Hepatocyte (in vitro differentiated cells): ENCODE results near the gene CYB5R3. TPM values are rescaled to one million over a fixed set of nuclear protein-coding genes. Genes with fewer than 3 reads are reported as not detected.
"Not testable (repeated sequence)": the region's sequence is repeated elsewhere in the genome, so short reads cannot be mapped to it uniquely, and the experiment has no call there.

Source experiments
- DNase-seq: peaks from one replicate; pipeline ENCODE4 v3.0.0-alpha.2; 2016; ENCODE audit warnings: low spot score
- H2AFZ ChIP-seq: fragments of 200-600 bp; sonication (generic); 2 replicates; pipeline ENCODE4 v1.6.0; 2016; ENCODE audit warnings: antibody characterized with exemption, mild to moderate bottlenecking
- H3K27ac ChIP-seq: fragments of 200-600 bp; sonication (generic); 2 replicates; pipeline ENCODE4 v1.5.1; 2016; ENCODE audit warnings: mild to moderate bottlenecking
- H3K27me3 ChIP-seq: fragments of 200-600 bp; sonication (generic); 2 replicates; pipeline ENCODE4 v1.6.1; 2016
- H3K36me3 ChIP-seq: fragments of 200-600 bp; sonication (generic); replicated peaks from 2 replicates; pipeline ENCODE4 v1.5.1; 2016; ENCODE audit warnings: low read depth; ENCODE audit not compliant: insufficient read depth
- H3K4me1 ChIP-seq: fragments of 200-600 bp; sonication (generic); 2 replicates; pipeline ENCODE4 v1.5.1; 2016; ENCODE audit warnings: mild to moderate bottlenecking, moderate library complexity; ENCODE audit not compliant: insufficient read depth
- H3K4me2 ChIP-seq: fragments of 200-600 bp; sonication (generic); 2 replicates; pipeline ENCODE4 v1.6.0; 2016
- H3K4me3 ChIP-seq: fragments of 200-600 bp; sonication (generic); 2 replicates; pipeline ENCODE4 v1.5.1; 2016; ENCODE audit warnings: mild to moderate bottlenecking
- H3K79me2 ChIP-seq: fragments of 200-600 bp; sonication (generic); 2 replicates; pipeline ENCODE4 v1.6.0; 2017; ENCODE audit warnings: mild to moderate bottlenecking
- H3K9me2 ChIP-seq: fragments of 200-600 bp; sonication (generic); replicated peaks from 2 replicates; pipeline ENCODE4 v1.6.0; 2017; ENCODE audit warnings: mild to moderate bottlenecking; ENCODE audit not compliant: insufficient read depth
- H3K9me3 ChIP-seq: fragments of 200-600 bp; sonication (generic); 2 replicates; pipeline ENCODE4 v1.5.1; 2016; ENCODE audit warnings: low read depth, mild to moderate bottlenecking
- H4K20me1 ChIP-seq: fragments of 200-600 bp; sonication (generic); 2 replicates; pipeline ENCODE4 v1.6.0; 2016; ENCODE audit warnings: mild to moderate bottlenecking; ENCODE audit not compliant: insufficient read depth, poor library complexity, severe bottlenecking
- EZH2 ChIP-seq: fragments of 200-600 bp; sonication (generic); IDR thresholded peaks from 2 replicates; pipeline ENCODE4 v1.6.1; 2016; ENCODE audit warnings: antibody characterized with exemption, mild to moderate bottlenecking, borderline replicate concordance
- EZH2phosphoT487 ChIP-seq: fragments of 200-600 bp; sonication (generic); IDR thresholded peaks from one replicate; pipeline ENCODE4 v1.6.1; 2018; ENCODE audit warnings: antibody characterized with exemption, mild to moderate bottlenecking, low read depth, moderate library complexity; ENCODE audit not compliant: unreplicated experiment, severe bottlenecking
- WGBS: methylation state at CpG from one replicate; pipeline ENCODE4 v1.1.6; 2016; ENCODE audit warnings: low lambda C conversion rate; ENCODE audit errors: missing lambda C conversion rate; 5-methylcytosine and 5-hydroxymethylcytosine counted together
- polyA plus RNA-seq: library from polyadenylated mRNA; unstranded; fragments of >200 nt; fragmentation: Nextera tagmentation; extraction: Ambion mirVana; gene quantifications from 2 replicates; pipeline ENCODE4 v1.2.1, GENCODE V29; 2016
- total RNA-seq: library from RNA; depleted of rRNA; stranded (reverse); fragments of >200 nt; gene quantifications from 2 replicates; pipeline ENCODE4 v1.2.3, GENCODE V29; 2014
- TF ChIP-seq, protein P1 (sequence below): fragments of 200-600 bp; sonication (generic); IDR thresholded peaks from 2 replicates; pipeline ENCODE4 v1.5.1; 2016; ENCODE audit warnings: antibody characterized with exemption, mild to moderate bottlenecking; ENCODE audit not compliant: poor library complexity

CYB5R3 gene
- total and polyA plus RNA-seq, 2 experiments from 2014 or later: 119 to 438 TPM

DNA sequence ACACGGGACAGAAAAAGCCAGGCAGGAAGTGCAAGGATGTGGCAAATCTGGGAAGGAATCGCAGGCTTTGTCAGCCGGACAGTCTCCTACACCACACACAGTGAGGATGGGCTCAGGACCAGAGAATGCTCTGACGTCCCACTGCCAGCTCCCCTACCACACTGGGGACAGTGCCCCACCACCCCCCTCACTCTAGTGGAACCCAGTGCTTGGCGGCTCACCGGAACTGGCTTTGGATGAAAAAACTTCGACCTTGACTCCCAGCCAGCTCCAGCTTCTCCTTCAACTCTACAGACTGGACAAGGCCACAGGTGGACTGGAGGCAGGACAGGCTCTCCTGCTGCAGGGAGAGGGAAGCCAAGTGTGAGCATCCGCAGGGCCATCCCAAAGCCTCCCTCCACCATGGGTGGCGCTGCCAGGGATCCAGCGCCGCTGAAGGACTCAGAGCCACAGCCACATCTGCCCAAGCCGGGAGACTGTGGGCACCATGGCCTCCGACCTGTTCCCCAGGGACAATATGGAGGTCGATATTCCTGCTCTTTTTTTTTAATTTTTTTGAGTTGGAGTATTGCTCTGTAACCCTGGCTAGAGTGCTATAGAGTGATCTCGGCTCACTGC, 71.5 kb downstream of the CYB5R3 start:
- H2AFZ ChIP-seq: no peak overlapping the region

DNA sequence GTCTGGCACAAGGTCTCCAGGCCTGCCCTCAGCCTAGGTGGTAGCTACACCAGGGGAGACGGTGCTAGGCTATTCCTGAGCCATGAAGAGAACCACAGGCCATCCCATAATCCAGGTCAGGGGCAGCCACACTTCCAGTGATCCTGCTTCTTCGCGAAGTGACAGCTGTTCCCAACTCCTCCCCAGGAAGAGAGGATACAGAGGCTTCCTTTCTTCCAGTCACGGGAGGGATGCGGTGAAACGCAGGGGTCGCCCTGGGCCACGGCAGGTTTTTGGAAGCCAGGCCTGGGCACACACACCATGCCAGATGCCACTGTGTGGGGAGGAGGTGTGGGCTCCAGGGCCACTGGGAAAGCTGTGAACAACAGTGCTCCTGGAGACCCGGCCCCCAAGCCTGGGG, 72.1 kb downstream of the CYB5R3 start:
- H3K4me1 ChIP-seq, H4K20me1 ChIP-seq, H3K9me2 ChIP-seq, H3K4me2 ChIP-seq, H2AFZ ChIP-seq, H3K36me3 ChIP-seq, H3K27me3 ChIP-seq, H3K9me3 ChIP-seq, H3K4me3 ChIP-seq, H3K27ac ChIP-seq, H3K79me2 ChIP-seq, DNase-seq: not testable (repeated sequence)
- 91% methylated on average over 8 of the region's 9 CpGs for WGBS

More for the DNA sequence above, 71.5 kb downstream of the CYB5R3 start:
- over 99% methylated on average over 12 of the region's 15 CpGs for WGBS
- Histone ChIP-seq H3K27ac (no peak overlapping the region), H3K4me3 (no peak overlapping the region), H3K79me2 (no peaks in the 10 kb centered on the region), H4K20me1 (no peaks in the 10 kb centered on the region), H3K9me2 (no peaks in the 10 kb centered on the region), H3K9me3 (no peaks in the 10 kb centered on the region), H3K36me3 (no peaks in the 10 kb centered on the region), H3K4me2 (no peak overlapping the region), H3K27me3 (no peaks in the 10 kb centered on the region), H3K4me1 (no peaks in the 10 kb centered on the region)
- TF ChIP-seq EZH2phosphoT487: no peak
- TF ChIP-seq, protein P1, sequence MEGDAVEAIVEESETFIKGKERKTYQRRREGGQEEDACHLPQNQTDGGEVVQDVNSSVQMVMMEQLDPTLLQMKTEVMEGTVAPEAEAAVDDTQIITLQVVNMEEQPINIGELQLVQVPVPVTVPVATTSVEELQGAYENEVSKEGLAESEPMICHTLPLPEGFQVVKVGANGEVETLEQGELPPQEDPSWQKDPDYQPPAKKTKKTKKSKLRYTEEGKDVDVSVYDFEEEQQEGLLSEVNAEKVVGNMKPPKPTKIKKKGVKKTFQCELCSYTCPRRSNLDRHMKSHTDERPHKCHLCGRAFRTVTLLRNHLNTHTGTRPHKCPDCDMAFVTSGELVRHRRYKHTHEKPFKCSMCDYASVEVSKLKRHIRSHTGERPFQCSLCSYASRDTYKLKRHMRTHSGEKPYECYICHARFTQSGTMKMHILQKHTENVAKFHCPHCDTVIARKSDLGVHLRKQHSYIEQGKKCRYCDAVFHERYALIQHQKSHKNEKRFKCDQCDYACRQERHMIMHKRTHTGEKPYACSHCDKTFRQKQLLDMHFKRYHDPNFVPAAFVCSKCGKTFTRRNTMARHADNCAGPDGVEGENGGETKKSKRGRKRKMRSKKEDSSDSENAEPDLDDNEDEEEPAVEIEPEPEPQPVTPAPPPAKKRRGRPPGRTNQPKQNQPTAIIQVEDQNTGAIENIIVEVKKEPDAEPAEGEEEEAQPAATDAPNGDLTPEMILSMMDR: no peak
- TF ChIP-seq EZH2: no peak
- DNase-seq: no peak

DNA sequence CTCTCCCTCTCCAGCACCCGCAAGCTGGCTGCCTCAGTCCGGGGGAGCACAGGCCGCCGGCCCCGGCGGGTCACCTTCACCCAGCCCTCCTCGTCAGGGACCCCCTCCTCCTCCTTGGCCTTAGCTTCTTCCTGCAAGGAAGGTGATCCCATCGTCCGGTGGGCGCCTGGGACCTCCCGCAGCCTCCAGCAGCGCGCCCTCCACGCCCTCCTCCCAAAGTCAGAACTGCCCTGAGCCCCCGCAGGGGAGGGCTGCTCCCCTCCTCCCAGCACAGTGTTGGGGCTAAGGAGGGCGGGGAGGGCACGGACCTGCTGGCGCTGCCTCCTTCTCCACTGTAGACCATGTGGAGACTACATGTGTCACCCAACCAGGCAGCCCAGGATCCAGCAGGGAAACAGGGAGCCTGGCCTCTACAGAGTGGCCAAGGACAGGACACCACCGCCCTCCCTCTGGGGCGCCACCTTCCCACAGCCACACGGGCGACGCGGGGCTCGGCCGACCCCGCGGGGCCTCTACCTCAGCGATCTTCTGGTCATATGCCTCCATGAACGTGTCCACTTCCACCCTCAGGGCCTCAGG, 73.1 kb downstream of the CYB5R3 start:
- not testable (repeated sequence) for H3K4me3 ChIP-seq, H3K27ac ChIP-seq, H3K4me2 ChIP-seq, H3K9me2 ChIP-seq, H3K79me2 ChIP-seq, H3K4me1 ChIP-seq, H3K27me3 ChIP-seq, H4K20me1 ChIP-seq, H3K9me3 ChIP-seq, H2AFZ ChIP-seq, DNase-seq, H3K36me3 ChIP-seq
- WGBS: 92% methylated on average over 18 of the region's 30 CpGs

DNA sequence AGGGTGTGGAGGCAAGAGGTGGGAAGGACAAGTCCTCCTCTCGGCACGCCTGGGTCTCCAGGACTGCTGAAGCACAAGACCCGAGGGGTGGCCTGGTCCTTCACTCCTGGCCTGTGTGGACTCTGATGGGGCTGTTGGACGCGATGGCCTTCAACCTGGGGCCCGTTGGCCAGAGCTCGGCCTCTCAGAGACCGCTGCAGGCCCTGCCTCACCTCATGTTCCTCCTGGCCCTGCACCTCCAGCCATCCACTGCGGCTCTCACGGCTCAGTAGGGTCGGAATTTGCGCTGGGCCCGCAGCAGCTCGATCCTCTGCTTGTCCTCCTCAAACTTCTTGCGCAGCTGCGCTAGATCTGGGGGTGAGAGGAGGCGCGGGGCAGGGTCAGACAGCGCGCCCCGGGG, 74.7 kb downstream of the CYB5R3 start:
- H4K20me1 ChIP-seq, H3K27me3 ChIP-seq, H3K9me2 ChIP-seq, DNase-seq, H3K27ac ChIP-seq, H3K4me2 ChIP-seq, H3K36me3 ChIP-seq, H3K9me3 ChIP-seq, H3K79me2 ChIP-seq, H3K4me3 ChIP-seq, H3K4me1 ChIP-seq, H2AFZ ChIP-seq: not testable (repeated sequence)
- 96% methylated on average over 15 of the region's 21 CpGs for WGBS

DNA sequence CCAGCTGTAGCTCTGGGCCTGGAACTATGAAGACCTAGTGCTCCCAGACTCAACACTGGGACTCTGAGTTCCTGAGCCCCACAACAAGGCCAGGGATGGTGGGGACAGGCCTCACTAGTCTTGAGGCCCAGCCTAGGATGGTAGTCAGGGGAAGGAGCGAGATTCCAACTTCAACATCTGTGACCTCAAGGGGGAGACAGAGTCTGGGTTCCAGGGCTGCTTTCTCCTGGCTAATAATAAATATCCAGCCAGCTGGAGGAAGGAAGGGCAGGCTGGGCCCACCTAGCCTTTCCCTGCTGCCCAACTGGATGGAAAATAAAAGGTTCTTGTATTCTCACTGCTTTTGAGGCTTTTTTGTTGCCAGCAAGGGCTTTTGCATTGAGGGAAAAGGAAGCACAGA, 75.1 kb downstream of the CYB5R3 start:
- H3K36me3 ChIP-seq, H3K9me2 ChIP-seq, H4K20me1 ChIP-seq, H3K27me3 ChIP-seq, H3K4me1 ChIP-seq, H3K4me3 ChIP-seq, DNase-seq, H3K9me3 ChIP-seq, H3K79me2 ChIP-seq, H3K27ac ChIP-seq, H2AFZ ChIP-seq, H3K4me2 ChIP-seq: not testable (repeated sequence)
- 83% methylated on average over 1 of the region's 1 CpG for WGBS

DNA sequence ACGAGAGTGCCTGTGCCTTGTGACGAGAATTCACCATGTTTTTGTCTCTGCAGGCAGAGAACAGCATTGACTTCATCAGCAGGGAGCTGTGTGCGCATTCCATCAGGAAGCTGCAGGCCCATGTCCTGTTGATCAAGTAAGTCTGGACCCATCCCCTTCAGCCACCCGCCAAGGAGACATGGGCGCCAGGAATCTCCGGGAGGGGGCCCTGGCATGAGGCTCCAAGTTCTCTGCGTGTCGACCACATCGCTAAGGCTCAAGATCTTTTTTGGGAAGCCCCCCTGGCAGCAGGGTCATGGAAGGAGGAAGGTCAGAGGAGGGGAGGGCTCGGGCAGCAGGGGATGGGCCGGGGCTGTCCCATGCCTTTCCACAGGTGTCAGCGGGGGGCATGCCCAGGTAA, 78.1 kb downstream of the CYB5R3 start:
- H3K4me2 ChIP-seq, H3K27ac ChIP-seq, H3K36me3 ChIP-seq, H2AFZ ChIP-seq, H3K79me2 ChIP-seq, H3K4me1 ChIP-seq, DNase-seq, H3K27me3 ChIP-seq, H3K9me3 ChIP-seq, H3K9me2 ChIP-seq, H4K20me1 ChIP-seq, H3K4me3 ChIP-seq: not testable (repeated sequence)
- 93% methylated on average over 5 of the region's 12 CpGs for WGBS

DNA sequence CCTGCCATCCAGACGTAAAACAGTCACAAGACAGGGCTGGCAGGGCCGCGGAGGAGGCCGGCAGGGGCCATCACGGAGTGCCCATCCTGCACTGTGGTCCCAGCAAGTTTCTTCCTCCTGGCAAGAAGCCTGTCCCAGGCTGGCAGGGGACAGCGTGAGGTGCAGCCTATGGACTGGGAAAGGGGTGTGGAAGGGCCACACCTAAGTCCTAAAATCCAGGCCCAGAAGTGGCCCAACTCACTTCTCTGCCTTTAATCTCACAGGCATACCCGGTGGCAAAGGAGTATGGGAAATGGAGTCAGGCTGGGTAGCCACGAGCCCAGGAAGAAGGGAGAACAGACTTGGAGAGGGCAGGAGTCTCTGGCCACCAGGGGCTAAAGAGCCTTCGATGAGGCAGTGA, 78.6 kb downstream of the CYB5R3 start:
- H3K27ac ChIP-seq, H3K9me2 ChIP-seq, H3K27me3 ChIP-seq, H3K4me3 ChIP-seq, H3K79me2 ChIP-seq, H3K4me1 ChIP-seq, H2AFZ ChIP-seq, DNase-seq, H3K4me2 ChIP-seq, H3K36me3 ChIP-seq, H4K20me1 ChIP-seq, H3K9me3 ChIP-seq: not testable (repeated sequence)
- WGBS: 87% methylated on average over 9 of the region's 9 CpGs

DNA sequence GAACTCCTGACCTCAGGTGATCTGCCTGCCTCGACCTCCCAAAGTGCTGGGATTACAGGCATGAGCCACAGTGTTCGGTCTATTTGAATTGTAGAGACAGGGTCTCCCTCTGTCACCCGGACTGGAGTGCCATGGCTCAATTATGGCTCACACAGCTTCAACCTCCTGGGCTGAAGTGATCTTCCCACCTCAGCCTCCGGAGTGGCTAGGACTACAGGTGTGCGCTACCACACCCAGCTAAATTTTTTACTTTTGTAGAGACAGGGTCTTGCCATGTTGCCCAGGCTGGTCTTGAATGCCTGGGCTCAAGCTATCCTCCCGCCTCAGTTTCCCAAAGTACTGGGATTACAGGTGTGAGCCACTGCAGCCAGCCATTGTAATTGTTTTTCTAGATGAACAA, 81.2 kb downstream of the CYB5R3 start:
- H3K36me3 ChIP-seq, H3K9me3 ChIP-seq, H4K20me1 ChIP-seq, H3K27me3 ChIP-seq, H3K4me1 ChIP-seq, H3K79me2 ChIP-seq, DNase-seq, H3K4me3 ChIP-seq, H3K4me2 ChIP-seq, H3K9me2 ChIP-seq, H3K27ac ChIP-seq, H2AFZ ChIP-seq: not testable (repeated sequence)
- 64% methylated on average over 6 of the region's 6 CpGs for WGBS
